ENCODE results near the gene DCST1.
A peak's percentile ranks its signal among the peaks of the same experiment; 100 is the strongest.

Gene DCST1

GRCh38 chr1:154998201-154998780, 35.3 kb upstream of the DCST1 start:
- H3K27ac ChIP-seq = no peak overlapping the region; the same call in 1 of the 2 replicates
- no peak for TF ChIP-seq ZFX (IDR thresholded peaks at IDR 0.05)
- TF ChIP-seq CTCF (conservative IDR thresholded peaks at IDR 0.05) = no peak

GRCh38 chr1:154998818-154999570, 34.6 kb upstream of the DCST1 start:
- TF ChIP-seq ZFX (IDR thresholded peaks at IDR 0.05) (no peak), CTCF (conservative IDR thresholded peaks at IDR 0.05) (peak; percentile 82)
- H3K27ac ChIP-seq = peak overlapping the region; percentile 99

GRCh38 chr1:154999571-155000410, 33.8 kb upstream of the DCST1 start:
- TF ChIP-seq ZFX (IDR thresholded peaks at IDR 0.05) (no peak), CTCF (conservative IDR thresholded peaks at IDR 0.05) (no peak)
- peak overlapping the region; percentile 99 for H3K27ac ChIP-seq

GRCh38 chr1:155000411-155000725, 33.3 kb upstream of the DCST1 start:
- peak overlapping the region; percentile 99 for H3K27ac ChIP-seq

GRCh38 chr1:155000726-155001424, 32.7 kb upstream of the DCST1 start:
- TF ChIP-seq ZFX (IDR thresholded peaks at IDR 0.05) (no peak; the same call in 1 of the 2 replicates), CTCF (conservative IDR thresholded peaks at IDR 0.05) (no peak)
- peak overlapping the region; percentile 99 for H3K27ac ChIP-seq

More at GRCh38 chr1:155000411-155000725, 33.3 kb upstream of the DCST1 start:
- TF ChIP-seq ZFX (IDR thresholded peaks at IDR 0.05) = no peak
- TF ChIP-seq CTCF (conservative IDR thresholded peaks at IDR 0.05) = no peak

- TF ChIP-seq CTCF (conservative IDR thresholded peaks at IDR 0.05) (no peak), ZFX (IDR thresholded peaks at IDR 0.05) (no peak)
- H3K27ac ChIP-seq = peak overlapping the region; percentile 99
Observed at GRCh38 chr1:155001425-155001674, 32.3 kb upstream of the DCST1 start.

All from C4-2B (cell line).